Lower leg skin (tissue), 4 donors: ENCODE results near the gene HOXA9. TPM values are rescaled to one million over a fixed set of nuclear protein-coding genes. Genes with fewer than 3 reads are reported as not detected.

Experiments
- DNase-seq, 2 donors: peaks; one replicate each; pipeline ENCODE4 v3.0.0-alpha.2; 2019; ENCODE audit warnings: low spot score in 2 of 2
- H3K4me3 ChIP-seq: fragments of 200-600 bp; sonication (generic); 2 replicates; pipeline ENCODE4 v1.5.1; 2017; ENCODE audit warnings: mild to moderate bottlenecking, low read depth; ENCODE audit not compliant: poor library complexity, severe bottlenecking
- POLR2A ChIP-seq, 2 donors: fragments of 450-650 bp; IDR thresholded peaks; one replicate each; pipeline ENCODE4 v1.6.1; 2016 to 2017; ENCODE audit warnings: antibody characterized with exemption in 2 of 2, mild to moderate bottlenecking in 1 of 2, moderate library complexity in 1 of 2
- WGBS, 2 donors: methylation state at CpG; one replicate each; pipeline ENCODE4 v1.1.5; 2018; 5-methylcytosine and 5-hydroxymethylcytosine counted together
- intact Hi-C: fragments of 100-400 bp; cut with DNase I; formaldehyde crosslinking; loops from one replicate; pipeline ENCODE4 v1.15.0; 2023; ENCODE audit warnings: low total_unique reads
- total RNA-seq, 4 donors: library from RNA; depleted of rRNA; stranded (reverse); fragments of >200 nt; gene quantifications; one replicate each; pipeline ENCODE4 v1.1.0, GENCODE V29; 2016
- TF ChIP-seq, protein P1 (sequence below), 3 donors: fragments of 450-650 bp; IDR thresholded peaks; one replicate each; pipeline ENCODE4 v1.5.1; 2016; ENCODE audit warnings: antibody characterized with exemption in 3 of 3, mild to moderate bottlenecking in 3 of 3, moderate library complexity in 2 of 3

HOXA9 gene
- total RNA-seq, 4 donors from 2014 or later, result 43.1 to 50.1 (median 46.9) TPM

- WGBS, 2 donors, result 76 to 78% methylated on average over 3 of the region's 3 CpGs
- DNase-seq, result peak; percentile 7 to 62
- TF ChIP-seq, protein P1, sequence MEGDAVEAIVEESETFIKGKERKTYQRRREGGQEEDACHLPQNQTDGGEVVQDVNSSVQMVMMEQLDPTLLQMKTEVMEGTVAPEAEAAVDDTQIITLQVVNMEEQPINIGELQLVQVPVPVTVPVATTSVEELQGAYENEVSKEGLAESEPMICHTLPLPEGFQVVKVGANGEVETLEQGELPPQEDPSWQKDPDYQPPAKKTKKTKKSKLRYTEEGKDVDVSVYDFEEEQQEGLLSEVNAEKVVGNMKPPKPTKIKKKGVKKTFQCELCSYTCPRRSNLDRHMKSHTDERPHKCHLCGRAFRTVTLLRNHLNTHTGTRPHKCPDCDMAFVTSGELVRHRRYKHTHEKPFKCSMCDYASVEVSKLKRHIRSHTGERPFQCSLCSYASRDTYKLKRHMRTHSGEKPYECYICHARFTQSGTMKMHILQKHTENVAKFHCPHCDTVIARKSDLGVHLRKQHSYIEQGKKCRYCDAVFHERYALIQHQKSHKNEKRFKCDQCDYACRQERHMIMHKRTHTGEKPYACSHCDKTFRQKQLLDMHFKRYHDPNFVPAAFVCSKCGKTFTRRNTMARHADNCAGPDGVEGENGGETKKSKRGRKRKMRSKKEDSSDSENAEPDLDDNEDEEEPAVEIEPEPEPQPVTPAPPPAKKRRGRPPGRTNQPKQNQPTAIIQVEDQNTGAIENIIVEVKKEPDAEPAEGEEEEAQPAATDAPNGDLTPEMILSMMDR (IDR thresholded peaks at IDR 0.05), result no peak
- no peak for TF ChIP-seq POLR2A (IDR thresholded peaks at IDR 0.05)
Observed at GRCh38 chr7:27153526-27153925, 11.8 kb downstream of the HOXA9 start.

GRCh38 chr7:27152816-27153442 lies 12.4 kb downstream of the HOXA9 start:
- DNase-seq, result peak in 1 of 2 donors; percentile 14
- H3K4me3 ChIP-seq, result no peak overlapping the region
- WGBS, 2 donors, result 25 to 34% methylated on average over 18 to 22 of the region's 22 CpGs
- TF ChIP-seq, protein P1 (IDR thresholded peaks at IDR 0.05), result no peak
- no peak for TF ChIP-seq POLR2A (IDR thresholded peaks at IDR 0.05)
- intact Hi-C loops, result loop anchor here (5.0 kb wide), 1 partner anchor 291 kb away; the partner anchor contains the start of gene SKAP2

More at GRCh38 chr7:27153526-27153925, 11.8 kb downstream of the HOXA9 start:
- no peak overlapping the region for H3K4me3 ChIP-seq
- intact Hi-C loops, result loop anchor here (5.0 kb wide), 1 partner anchor 291 kb away; the partner anchor contains the start of gene SKAP2

- peak; percentile 67 to 87 for DNase-seq
- 5 to 7% methylated on average over 44 to 53 of the region's 53 CpGs for WGBS, 2 donors
- intact Hi-C loops, result loop anchor here (5.0 kb wide), 1 partner anchor 290 kb away; the partner anchor contains the start of gene SKAP2
- H3K4me3 ChIP-seq, result peak within 1 kb of the TSS; percentile 45
- TF ChIP-seq POLR2A (IDR thresholded peaks at IDR 0.05), result no peak
- TF ChIP-seq, protein P1 (IDR thresholded peaks at IDR 0.05), result no peak
Observed at GRCh38 chr7:27151931-27152815, 13.2 kb downstream of the HOXA9 start, which contains the start of gene HOXA3. Gene HOXA3 (minus strand): TSS chr7:27152583. CDS start chr7:27110640, 41,943 bp downstream.

DNA sequence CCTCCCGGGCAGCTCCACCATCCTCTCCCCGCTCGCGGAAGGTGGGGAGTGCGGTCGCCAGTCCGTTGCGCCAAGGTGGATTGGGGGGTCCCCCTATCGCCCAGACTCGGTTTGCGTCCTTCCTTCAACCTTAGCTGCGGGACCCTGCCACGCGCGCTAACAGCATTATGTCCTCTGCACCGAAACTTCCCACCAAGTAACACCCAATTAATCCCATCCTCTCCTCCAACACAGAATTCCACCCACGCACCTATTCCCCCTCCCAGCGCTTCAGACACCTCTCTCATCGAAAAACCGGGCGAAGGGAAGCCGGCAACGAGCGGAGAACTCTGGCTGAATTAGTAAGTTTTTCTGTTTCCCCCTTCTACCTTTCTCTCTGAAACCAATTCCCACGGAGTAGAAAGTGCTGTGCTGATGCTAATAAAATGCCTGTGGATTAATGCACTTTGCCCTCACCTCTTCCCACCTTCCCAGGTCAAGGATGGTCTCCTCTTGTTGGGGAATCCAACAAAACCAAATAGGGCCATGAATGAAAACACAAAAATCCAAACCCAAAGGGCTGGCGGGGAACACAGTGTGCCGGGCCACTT lies 13.9 kb downstream of the HOXA9 start:
- 5% methylated on average over 27 of the region's 27 CpGs for WGBS, 2 donors
- peak overlapping the region; percentile 45 for H3K4me3 ChIP-seq
- TF ChIP-seq, protein P1 (IDR thresholded peaks at IDR 0.05), result no peak
- TF ChIP-seq POLR2A (IDR thresholded peaks at IDR 0.05), result no peak
- peak in 1 of 2 donors; percentile 89 for DNase-seq
- intact Hi-C loops, result loop anchor here (5.0 kb wide), 1 partner anchor 289 kb away; the partner anchor contains the start of gene SKAP2

DNA sequence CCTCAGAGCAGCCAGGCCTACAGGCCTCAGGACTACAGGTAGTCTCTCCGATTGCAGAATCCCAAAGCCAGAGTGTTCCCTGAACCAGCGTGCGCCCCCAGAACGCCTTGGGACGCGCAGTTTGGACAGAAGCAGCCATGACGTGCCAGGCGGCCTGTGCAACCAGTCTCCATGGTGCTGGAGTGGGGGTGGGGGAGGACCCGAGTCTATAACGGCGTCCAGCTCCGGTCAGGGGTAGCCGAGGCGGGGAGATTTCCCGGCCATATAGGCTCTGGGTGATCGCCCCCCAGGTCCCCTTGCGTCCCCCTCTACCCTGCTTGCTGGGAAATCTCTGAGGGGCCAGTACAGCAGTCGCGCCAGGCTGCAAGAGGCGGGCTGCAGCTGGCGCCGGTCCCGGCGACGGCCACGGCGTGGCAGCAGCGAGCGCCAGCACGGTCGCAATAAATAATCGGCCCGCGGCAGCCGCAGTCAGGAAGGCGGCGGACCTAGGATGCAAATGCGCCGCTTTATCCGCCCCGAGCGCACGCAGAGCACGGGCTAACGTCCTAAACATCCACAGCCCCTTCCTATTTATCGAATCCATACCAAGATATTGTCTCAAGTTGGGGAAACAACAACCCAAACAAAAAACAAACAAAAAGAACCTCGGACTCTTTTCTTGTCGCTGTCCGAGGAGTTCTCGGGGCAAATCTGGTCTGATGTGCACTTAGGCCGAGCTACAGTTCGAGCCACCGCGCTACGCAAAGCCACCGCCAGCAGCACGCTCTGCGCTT lies 14.6 kb downstream of the HOXA9 start:
- peak; percentile 65 to 96 for DNase-seq
- TF ChIP-seq, protein P1 (IDR thresholded peaks at IDR 0.05), result peak in 1 of 3 donors; percentile 38
- no peak for TF ChIP-seq POLR2A (IDR thresholded peaks at IDR 0.05)
- intact Hi-C loops, result loop anchor here (5.0 kb wide), 1 partner anchor 288 kb away; the partner anchor contains the start of gene SKAP2
- WGBS, 2 donors, result 1 to 2% methylated on average over 38 to 42 of the region's 58 CpGs
- peak overlapping the region; percentile 45 for H3K4me3 ChIP-seq
